ENCODE measurements around the gene INPP4B.

- TF ChIP-seq EZH2 (IDR thresholded peaks at IDR 0.05; ENCODE audit: low read length, missing control alignments): no peak
- no peak for TF ChIP-seq CTCF (conservative IDR thresholded peaks at IDR 0.05 in 1 of 2, IDR thresholded peaks at IDR 0.05 in 1 of 2; ENCODE audit: low read depth in 1 of 2, low read length in 2 of 2)
Measured at GRCh38 chr4:142752202-142752786, 93.8 kb downstream of the INPP4B start.

All from fibroblast of lung (primary cell).